Activated CD4-positive, alpha-beta T cell treated with anti-CD3 and anti-CD28 coated beads, Interleukin-2, amount 50 U/mL, for 48 hours (primary cell): Measurements from ENCODE around the gene OPALIN.
"Not testable (repeated sequence)": the region's sequence is repeated elsewhere in the genome, so short reads cannot be mapped to it uniquely, and the experiment has no call there.

Experiments used
- DNase-seq, 2 experiments: peaks; one replicate each; pipeline ENCODE4 v3.0.0-alpha.2; 2020

Gene OPALIN

GRCh38 chr10:96334616-96335526 lies 23.9 kb downstream of the OPALIN start:
- DNase-seq, result peak in 1 of 2 experiments; percentile 7

- DNase-seq, result no peak
Observed at GRCh38 chr10:96333101-96333500, 25.7 kb downstream of the OPALIN start.

GRCh38 chr10:96327462-96327861 lies 31.3 kb downstream of the OPALIN start:
- DNase-seq, result no peak

GRCh38 chr10:96325719-96326373 lies 33.0 kb downstream of the OPALIN start:
- no peak for DNase-seq

- no peak for DNase-seq
Observed at GRCh38 chr10:96324447-96324846, 34.4 kb downstream of the OPALIN start.

- DNase-seq, result no peak
Observed at GRCh38 chr10:96322275-96322674, 36.5 kb downstream of the OPALIN start.

GRCh38 chr10:96321822-96322221 lies 37.0 kb downstream of the OPALIN start:
- DNase-seq, result no peak

GRCh38 chr10:96319754-96320474 lies 38.9 kb downstream of the OPALIN start:
- DNase-seq, result no peak

GRCh38 chr10:96317067-96317833 lies 41.6 kb downstream of the OPALIN start:
- DNase-seq, result no peak

- no peak for DNase-seq
Observed at GRCh38 chr10:96313344-96313743, 45.5 kb downstream of the OPALIN start.

GRCh38 chr10:96311180-96311715 lies 47.6 kb downstream of the OPALIN start:
- DNase-seq, result no peak

- DNase-seq, result no peak
Observed at GRCh38 chr10:96310321-96310669, 48.5 kb downstream of the OPALIN start.

- DNase-seq, result no peak
Observed at GRCh38 chr10:96309628-96310320, 49.0 kb downstream of the OPALIN start.

GRCh38 chr10:96308854-96309253 lies 49.9 kb downstream of the OPALIN start:
- not testable (repeated sequence) for DNase-seq

GRCh38 chr10:96306516-96306915 lies 52.3 kb downstream of the OPALIN start:
- no peak for DNase-seq

GRCh38 chr10:96305019-96305418 lies 53.8 kb downstream of the OPALIN start:
- DNase-seq, result no peak

GRCh38 chr10:96304230-96304629 lies 54.6 kb downstream of the OPALIN start, which contains the start of gene DNTT:
Gene DNTT, plus strand, starts transcription at chr10:96304434. Its CDS starts 64 bp downstream, at chr10:96304498.
- no peak for DNase-seq

- DNase-seq, result no peak
Observed at GRCh38 chr10:96301616-96302015, 57.2 kb downstream of the OPALIN start.

- DNase-seq, result peak in 1 of 2 experiments; percentile 8
Observed at GRCh38 chr10:96299383-96299782, 59.4 kb downstream of the OPALIN start.

- no peak for DNase-seq
Observed at GRCh38 chr10:96298362-96298761, 60.4 kb downstream of the OPALIN start.

GRCh38 chr10:96297486-96297885 lies 61.3 kb downstream of the OPALIN start:
- no peak for DNase-seq

- no peak for DNase-seq
Observed at GRCh38 chr10:96295475-96295874, 63.3 kb downstream of the OPALIN start.
